GM23338 (cell line): Measurements from ENCODE around the gene FAM241A. TPM values are rescaled to one million over a fixed set of nuclear protein-coding genes. Genes with fewer than 3 reads are reported as not detected.

Experiments
- ATAC-seq: fragments of 200-7000 bp; cut with Tn5 transposase; 3 replicates; pipeline ENCODE4 v1.9.1; 2020
- DNase-seq: peaks from one replicate; pipeline ENCODE4 v3.0.0-alpha.2; 2015; ENCODE audit warnings: low spot score
- H2AFZ ChIP-seq: fragments of 200-600 bp; sonication (generic); 2 replicates; pipeline ENCODE4 v1.8.0; 2016; ENCODE audit warnings: antibody characterized with exemption, mild to moderate bottlenecking, moderate library complexity
- H3F3A ChIP-seq: fragments of 200-600 bp; sonication (generic); replicated peaks from 2 replicates; pipeline ENCODE4 v1.8.0; 2017; ENCODE audit warnings: antibody characterized with exemption, mixed run types, low read depth
- H3K27ac ChIP-seq: fragments of 200-600 bp; sonication (generic); 2 replicates; pipeline ENCODE4 v1.6.1; 2016; ENCODE audit warnings: low read depth
- H3K27me3 ChIP-seq: fragments of 200-600 bp; sonication (generic); 2 replicates; pipeline ENCODE4 v1.8.0; 2016; ENCODE audit warnings: mild to moderate bottlenecking, mixed run types, moderate library complexity; ENCODE audit not compliant: insufficient read depth
- H3K36me3 ChIP-seq: fragments of 200-600 bp; sonication (generic); 2 replicates; pipeline ENCODE4 v1.8.0; 2016; ENCODE audit warnings: mild to moderate bottlenecking; ENCODE audit not compliant: insufficient read depth
- H3K4me1 ChIP-seq: fragments of 200-600 bp; sonication (generic); 2 replicates; pipeline ENCODE4 v1.8.0; 2016; ENCODE audit warnings: mild to moderate bottlenecking, moderate library complexity; ENCODE audit not compliant: insufficient read depth
- H3K4me2 ChIP-seq: fragments of 200-600 bp; sonication (generic); 2 replicates; pipeline ENCODE4 v1.7.1; 2017; ENCODE audit warnings: mixed run types
- H3K4me3 ChIP-seq: fragments of 200-600 bp; sonication (generic); 2 replicates; pipeline ENCODE4 v1.6.1; 2016; ENCODE audit warnings: mixed run types
- H3K79me2 ChIP-seq: fragments of 200-600 bp; sonication (generic); replicated peaks from 2 replicates; pipeline ENCODE4 v1.8.0; 2017; ENCODE audit warnings: mild to moderate bottlenecking; ENCODE audit not compliant: insufficient read depth
- H3K9me2 ChIP-seq: fragments of 200-600 bp; sonication (generic); 2 replicates; pipeline ENCODE4 v1.8.0; 2017; ENCODE audit not compliant: insufficient read depth
- H4K20me1 ChIP-seq: fragments of 200-600 bp; sonication (generic); replicated peaks from 2 replicates; pipeline ENCODE4 v1.8.0; 2017; ENCODE audit warnings: mild to moderate bottlenecking; ENCODE audit not compliant: insufficient read depth
- H3K27ac Mint-ChIP-seq: 2 replicates; pipeline ENCODE4 v1.8.0; 2020; ENCODE audit warnings: inconsistent platforms, mild to moderate bottlenecking, moderate library complexity, mixed read lengths
- H3K27me3 Mint-ChIP-seq: 3 replicates; pipeline ENCODE4 v1.8.0; 2022; ENCODE audit warnings: low read depth, mild to moderate bottlenecking, moderate library complexity, mixed read lengths, inconsistent platforms; ENCODE audit not compliant: insufficient read depth, poor library complexity
- H3K36me3 Mint-ChIP-seq: 3 replicates; pipeline ENCODE4 v1.8.0; 2021; ENCODE audit warnings: low read depth, mild to moderate bottlenecking, inconsistent platforms, moderate library complexity, mixed read lengths
- H3K4me1 Mint-ChIP-seq: 3 replicates; pipeline ENCODE4 v1.8.0; 2020; ENCODE audit warnings: mild to moderate bottlenecking, inconsistent platforms, mixed read lengths
- H3K4me3 Mint-ChIP-seq: 3 replicates; pipeline ENCODE4 v1.8.0; 2021; ENCODE audit warnings: moderate library complexity, mild to moderate bottlenecking, inconsistent platforms, mixed read lengths
- H3K9me3 Mint-ChIP-seq: 3 replicates; pipeline ENCODE4 v1.8.0; 2020; ENCODE audit warnings: moderate library complexity, mild to moderate bottlenecking, inconsistent platforms, mixed read lengths
- CREB1 ChIP-seq: fragments of 250-450 bp; sonication (Bioruptor Pico); IDR thresholded peaks from 2 replicates; pipeline ENCODE4 v1.5.0; 2020; ENCODE audit warnings: low read depth, mild to moderate bottlenecking, moderate library complexity
- EZH2phosphoT487 ChIP-seq: fragments of 200-600 bp; sonication (generic); IDR thresholded peaks from one replicate; pipeline ENCODE4 v1.8.1; 2018; ENCODE audit warnings: antibody characterized with exemption; ENCODE audit not compliant: unreplicated experiment
- JUNB ChIP-seq: IDR thresholded peaks from one replicate; pipeline ENCODE4 v1.6.1; 2016; ENCODE audit warnings: antibody characterized with exemption; ENCODE audit not compliant: unreplicated experiment
- NANOG ChIP-seq: IDR thresholded peaks from 2 replicates; pipeline ENCODE4 v1.6.1; 2016; ENCODE audit warnings: antibody characterized with exemption, borderline replicate concordance
- POLR2AphosphoS5 ChIP-seq: IDR thresholded peaks from 2 replicates; pipeline ENCODE4 v1.6.1; 2016; ENCODE audit warnings: antibody characterized with exemption, low read depth
- STAT1 ChIP-seq: IDR thresholded peaks from one replicate; pipeline ENCODE4 v1.6.1; 2016; ENCODE audit warnings: antibody characterized with exemption; ENCODE audit not compliant: unreplicated experiment
- ZNF114 ChIP-seq: fragments of 250-450 bp; sonication (Bioruptor Pico); IDR thresholded peaks from 2 replicates; pipeline ENCODE4 v1.5.0; 2020; ENCODE audit warnings: mild to moderate bottlenecking, moderate library complexity
- ZNF331 ChIP-seq: fragments of 250-450 bp; sonication (Bioruptor Pico); IDR thresholded peaks from 2 replicates; pipeline ENCODE4 v1.5.0; 2020; ENCODE audit warnings: low read depth, mild to moderate bottlenecking, moderate library complexity
- polyA plus RNA-seq: library from polyadenylated mRNA; unstranded; fragments of >200 nt; fragmentation: Nextera tagmentation; extraction: Ambion mirVana; gene quantifications from 2 replicates; pipeline ENCODE4 v1.2.1, GENCODE V29; 2016
- total RNA-seq: library from RNA; depleted of rRNA; stranded (reverse); fragments of >200 nt; shearing (Covaris generic); gene quantifications from 2 replicates; pipeline ENCODE4 v1.2.3, GENCODE V29; 2014
- TF ChIP-seq, protein P1 (sequence below): IDR thresholded peaks from one replicate; pipeline ENCODE4 v1.6.1; 2018; ENCODE audit warnings: antibody characterized with exemption; ENCODE audit not compliant: unreplicated experiment
- TF ChIP-seq, protein P2 (sequence below), 2 experiments: fragments of 200-600 bp in 1 of 2; sonication (generic) in 1 of 2; conservative IDR thresholded peaks; 2 replicates each; pipeline versions ENCODE4 v1.5.1 to v1.6.1; 2016 to 2017; ENCODE audit warnings: antibody characterized with exemption in 2 of 2, low read depth in 2 of 2, mild to moderate bottlenecking in 2 of 2, moderate library complexity in 1 of 2
- TF ChIP-seq, protein P3 (sequence below): IDR thresholded peaks from 2 replicates; pipeline ENCODE4 v1.6.1; 2016; ENCODE audit warnings: antibody characterized with exemption

FAM241A gene
- total and polyA plus RNA-seq, 2 experiments from 2014 or later = 0.58 to 0.63 TPM

DNA sequence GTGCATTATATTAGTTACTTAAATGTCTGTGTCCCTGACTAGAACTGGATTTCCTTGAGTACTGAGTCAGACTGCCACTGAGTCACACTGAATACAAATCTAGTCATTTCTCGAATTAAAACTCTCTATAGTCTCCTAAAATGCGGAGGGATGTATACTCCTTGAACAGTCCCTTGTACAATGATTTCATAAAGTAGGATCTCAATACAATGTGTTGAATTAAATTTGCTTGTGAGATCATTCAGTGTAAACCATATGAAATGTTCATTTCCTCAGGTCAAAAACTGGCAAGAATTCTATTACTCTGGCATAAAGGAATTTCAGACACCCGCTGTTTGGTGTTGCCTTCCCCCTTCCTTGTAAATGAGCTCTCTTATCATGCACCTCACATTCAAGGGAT is 17.5 kb upstream of the FAM241A start (continued):
- TF ChIP-seq, protein P1, sequence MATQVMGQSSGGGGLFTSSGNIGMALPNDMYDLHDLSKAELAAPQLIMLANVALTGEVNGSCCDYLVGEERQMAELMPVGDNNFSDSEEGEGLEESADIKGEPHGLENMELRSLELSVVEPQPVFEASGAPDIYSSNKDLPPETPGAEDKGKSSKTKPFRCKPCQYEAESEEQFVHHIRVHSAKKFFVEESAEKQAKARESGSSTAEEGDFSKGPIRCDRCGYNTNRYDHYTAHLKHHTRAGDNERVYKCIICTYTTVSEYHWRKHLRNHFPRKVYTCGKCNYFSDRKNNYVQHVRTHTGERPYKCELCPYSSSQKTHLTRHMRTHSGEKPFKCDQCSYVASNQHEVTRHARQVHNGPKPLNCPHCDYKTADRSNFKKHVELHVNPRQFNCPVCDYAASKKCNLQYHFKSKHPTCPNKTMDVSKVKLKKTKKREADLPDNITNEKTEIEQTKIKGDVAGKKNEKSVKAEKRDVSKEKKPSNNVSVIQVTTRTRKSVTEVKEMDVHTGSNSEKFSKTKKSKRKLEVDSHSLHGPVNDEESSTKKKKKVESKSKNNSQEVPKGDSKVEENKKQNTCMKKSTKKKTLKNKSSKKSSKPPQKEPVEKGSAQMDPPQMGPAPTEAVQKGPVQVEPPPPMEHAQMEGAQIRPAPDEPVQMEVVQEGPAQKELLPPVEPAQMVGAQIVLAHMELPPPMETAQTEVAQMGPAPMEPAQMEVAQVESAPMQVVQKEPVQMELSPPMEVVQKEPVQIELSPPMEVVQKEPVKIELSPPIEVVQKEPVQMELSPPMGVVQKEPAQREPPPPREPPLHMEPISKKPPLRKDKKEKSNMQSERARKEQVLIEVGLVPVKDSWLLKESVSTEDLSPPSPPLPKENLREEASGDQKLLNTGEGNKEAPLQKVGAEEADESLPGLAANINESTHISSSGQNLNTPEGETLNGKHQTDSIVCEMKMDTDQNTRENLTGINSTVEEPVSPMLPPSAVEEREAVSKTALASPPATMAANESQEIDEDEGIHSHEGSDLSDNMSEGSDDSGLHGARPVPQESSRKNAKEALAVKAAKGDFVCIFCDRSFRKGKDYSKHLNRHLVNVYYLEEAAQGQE = no peak
- no peak for TF ChIP-seq JUNB
- no peak for TF ChIP-seq CREB1 (CRISPR knock-in tag)
- no peak for TF ChIP-seq POLR2AphosphoS5

DNA sequence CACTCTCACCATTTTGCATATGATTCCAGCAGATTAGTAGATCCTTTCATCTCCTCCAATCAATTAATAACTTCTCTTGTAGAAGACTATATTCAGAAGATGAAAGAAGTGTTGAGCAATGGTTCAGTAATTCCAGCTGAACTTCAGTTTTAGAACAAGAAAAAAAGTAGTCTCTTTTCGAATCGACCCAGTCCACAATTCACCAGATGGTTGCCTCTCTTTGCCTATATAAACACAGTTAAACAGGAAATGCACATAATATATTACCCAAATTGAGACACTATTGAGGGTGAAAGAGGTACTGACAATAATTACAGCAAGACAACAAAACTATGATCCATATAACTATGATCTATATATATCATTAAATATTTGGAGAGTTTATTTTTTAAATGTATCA is 16.8 kb upstream of the FAM241A start:
- Histone ChIP-seq H3K36me3 (no peaks in the 10 kb centered on the region), H2AFZ (no peak overlapping the region), H3K4me2 (peak overlapping the region; percentile 10), H3K27ac (peak overlapping the region; percentile 5; the same call in 1 of the 2 replicates), H4K20me1 (no peaks in the 10 kb centered on the region), H3K4me3 (peak overlapping the region; percentile 24; the same call in 1 of the 2 replicates), H3K79me2 (no peaks in the 10 kb centered on the region), H3K9me2 (no peaks in the 10 kb centered on the region), H3K27me3 (no peaks in the 10 kb centered on the region), H3K4me1 (peaks cover 42% of the 10 kb centered on the region), H3F3A (no peaks in the 10 kb centered on the region)
- ATAC-seq (no peak), DNase-seq (no peak)
- H3K27me3 Mint-ChIP-seq = peaks cover 4% of the 10 kb centered on the region
- H3K4me3 Mint-ChIP-seq = 0 out of 3 replicates have a peak overlapping the region, but pooled peaks have one; percentile 6
- H3K9me3 Mint-ChIP-seq = no peaks in the 10 kb centered on the region
- H3K36me3 Mint-ChIP-seq = no peaks in the 10 kb centered on the region
- peaks cover 40% of the 10 kb centered on the region for H3K4me1 Mint-ChIP-seq
- peak overlapping the region; percentile 85 for H3K27ac Mint-ChIP-seq
- TF ChIP-seq JUNB = no peak
- TF ChIP-seq NANOG = no peak
- TF ChIP-seq, protein P2, sequence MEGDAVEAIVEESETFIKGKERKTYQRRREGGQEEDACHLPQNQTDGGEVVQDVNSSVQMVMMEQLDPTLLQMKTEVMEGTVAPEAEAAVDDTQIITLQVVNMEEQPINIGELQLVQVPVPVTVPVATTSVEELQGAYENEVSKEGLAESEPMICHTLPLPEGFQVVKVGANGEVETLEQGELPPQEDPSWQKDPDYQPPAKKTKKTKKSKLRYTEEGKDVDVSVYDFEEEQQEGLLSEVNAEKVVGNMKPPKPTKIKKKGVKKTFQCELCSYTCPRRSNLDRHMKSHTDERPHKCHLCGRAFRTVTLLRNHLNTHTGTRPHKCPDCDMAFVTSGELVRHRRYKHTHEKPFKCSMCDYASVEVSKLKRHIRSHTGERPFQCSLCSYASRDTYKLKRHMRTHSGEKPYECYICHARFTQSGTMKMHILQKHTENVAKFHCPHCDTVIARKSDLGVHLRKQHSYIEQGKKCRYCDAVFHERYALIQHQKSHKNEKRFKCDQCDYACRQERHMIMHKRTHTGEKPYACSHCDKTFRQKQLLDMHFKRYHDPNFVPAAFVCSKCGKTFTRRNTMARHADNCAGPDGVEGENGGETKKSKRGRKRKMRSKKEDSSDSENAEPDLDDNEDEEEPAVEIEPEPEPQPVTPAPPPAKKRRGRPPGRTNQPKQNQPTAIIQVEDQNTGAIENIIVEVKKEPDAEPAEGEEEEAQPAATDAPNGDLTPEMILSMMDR (conservative IDR thresholded peaks at IDR 0.05; ENCODE audit: low read depth in 2 of 2) = no peak
- no peak for TF ChIP-seq CREB1 (CRISPR knock-in tag)
- no peak for TF ChIP-seq ZNF331
- TF ChIP-seq EZH2phosphoT487 = no peak
- TF ChIP-seq, protein P1 = no peak
- no peak for TF ChIP-seq POLR2AphosphoS5
- no peak for TF ChIP-seq STAT1
- TF ChIP-seq ZNF114 = no peak
- TF ChIP-seq, protein P3, sequence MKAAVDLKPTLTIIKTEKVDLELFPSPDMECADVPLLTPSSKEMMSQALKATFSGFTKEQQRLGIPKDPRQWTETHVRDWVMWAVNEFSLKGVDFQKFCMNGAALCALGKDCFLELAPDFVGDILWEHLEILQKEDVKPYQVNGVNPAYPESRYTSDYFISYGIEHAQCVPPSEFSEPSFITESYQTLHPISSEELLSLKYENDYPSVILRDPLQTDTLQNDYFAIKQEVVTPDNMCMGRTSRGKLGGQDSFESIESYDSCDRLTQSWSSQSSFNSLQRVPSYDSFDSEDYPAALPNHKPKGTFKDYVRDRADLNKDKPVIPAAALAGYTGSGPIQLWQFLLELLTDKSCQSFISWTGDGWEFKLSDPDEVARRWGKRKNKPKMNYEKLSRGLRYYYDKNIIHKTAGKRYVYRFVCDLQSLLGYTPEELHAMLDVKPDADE = no peak
